Neural crest cell (in vitro differentiated cells): Measurements from ENCODE around the gene TIMP2. TPM values are rescaled to one million over a fixed set of nuclear protein-coding genes. Genes with fewer than 3 reads are reported as not detected.
A peak's percentile ranks its signal among the peaks of the same experiment; 100 is the strongest.

Source experiments
- DNase-seq: peaks from one replicate; pipeline ENCODE4 v3.0.0; 2021; ENCODE audit warnings: low read depth, mixed read lengths, low spot score
- H3K27ac Mint-ChIP-seq: one replicate; pipeline ENCODE4 v1.8.0; 2021; ENCODE audit warnings: mild to moderate bottlenecking, mixed read lengths; ENCODE audit not compliant: unreplicated experiment
- H3K27me3 Mint-ChIP-seq: 2 replicates; pipeline ENCODE4 v1.8.0; 2021; ENCODE audit warnings: low read depth, mild to moderate bottlenecking, mixed read lengths
- H3K36me3 Mint-ChIP-seq: 2 replicates; pipeline ENCODE4 v1.8.0; 2021; ENCODE audit warnings: low read depth, mild to moderate bottlenecking, mixed read lengths
- H3K4me1 Mint-ChIP-seq: 2 replicates; pipeline ENCODE4 v1.8.0; 2021; ENCODE audit warnings: mixed read lengths
- H3K4me3 Mint-ChIP-seq: one replicate; pipeline ENCODE4 v1.8.0; 2021; ENCODE audit warnings: mild to moderate bottlenecking, mixed read lengths
- H3K9me3 Mint-ChIP-seq: 2 replicates; pipeline ENCODE4 v1.8.0; 2021; ENCODE audit warnings: mixed read lengths
- total RNA-seq: library from RNA; stranded (reverse); gene quantifications from 2 replicates; pipeline ENCODE4 v1.2.1, GENCODE V29; 2021
- TF ChIP-seq, protein P1 (sequence below): fragments of 200-600 bp; sonication (generic); conservative IDR thresholded peaks from 2 replicates; pipeline ENCODE4 v1.5.0; 2021; ENCODE audit warnings: antibody characterized with exemption, mild to moderate bottlenecking

The TIMP2 gene
- total RNA-seq, 1 donor from 2014 or later, result 58.5 TPM

DNA sequence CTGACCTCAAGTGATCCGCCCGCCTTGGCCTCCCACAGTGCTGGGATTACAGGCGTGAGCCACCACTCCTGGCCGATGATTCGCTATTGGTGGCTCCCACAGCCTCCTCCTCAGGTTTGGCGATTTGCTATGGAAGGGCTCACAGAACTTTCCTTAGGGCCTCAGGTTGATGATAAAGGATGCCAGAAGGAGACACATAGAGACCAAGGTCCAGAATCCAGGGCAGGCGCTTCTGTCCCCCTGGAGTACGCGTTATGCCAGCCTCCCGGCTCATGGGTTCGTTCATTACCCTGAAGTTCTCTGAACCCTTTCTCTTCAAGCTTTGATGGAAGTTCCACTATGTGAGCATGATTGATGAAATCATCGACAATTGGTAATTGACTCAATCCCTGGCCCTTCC, 34.6 kb upstream of the TIMP2 start:
- TF ChIP-seq, protein P1, sequence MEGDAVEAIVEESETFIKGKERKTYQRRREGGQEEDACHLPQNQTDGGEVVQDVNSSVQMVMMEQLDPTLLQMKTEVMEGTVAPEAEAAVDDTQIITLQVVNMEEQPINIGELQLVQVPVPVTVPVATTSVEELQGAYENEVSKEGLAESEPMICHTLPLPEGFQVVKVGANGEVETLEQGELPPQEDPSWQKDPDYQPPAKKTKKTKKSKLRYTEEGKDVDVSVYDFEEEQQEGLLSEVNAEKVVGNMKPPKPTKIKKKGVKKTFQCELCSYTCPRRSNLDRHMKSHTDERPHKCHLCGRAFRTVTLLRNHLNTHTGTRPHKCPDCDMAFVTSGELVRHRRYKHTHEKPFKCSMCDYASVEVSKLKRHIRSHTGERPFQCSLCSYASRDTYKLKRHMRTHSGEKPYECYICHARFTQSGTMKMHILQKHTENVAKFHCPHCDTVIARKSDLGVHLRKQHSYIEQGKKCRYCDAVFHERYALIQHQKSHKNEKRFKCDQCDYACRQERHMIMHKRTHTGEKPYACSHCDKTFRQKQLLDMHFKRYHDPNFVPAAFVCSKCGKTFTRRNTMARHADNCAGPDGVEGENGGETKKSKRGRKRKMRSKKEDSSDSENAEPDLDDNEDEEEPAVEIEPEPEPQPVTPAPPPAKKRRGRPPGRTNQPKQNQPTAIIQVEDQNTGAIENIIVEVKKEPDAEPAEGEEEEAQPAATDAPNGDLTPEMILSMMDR, result no peak
- Mint-ChIP-seq H3K27ac (no peak overlapping the region), H3K4me3 (no peak overlapping the region), H3K27me3 (peaks cover 9% of the 10 kb centered on the region), H3K36me3 (no peaks in the 10 kb centered on the region), H3K4me1 (peaks cover 16% of the 10 kb centered on the region), H3K9me3 (no peaks in the 10 kb centered on the region)
- DNase-seq, result no peak

GRCh38 chr17:78958641-78959127, 33.5 kb upstream of the TIMP2 start:
- Mint-ChIP-seq H3K9me3 (no peaks in the 10 kb centered on the region), H3K36me3 (no peaks in the 10 kb centered on the region), H3K4me3 (no peak overlapping the region), H3K27ac (no peak overlapping the region), H3K4me1 (peaks cover 25% of the 10 kb centered on the region), H3K27me3 (peaks cover 9% of the 10 kb centered on the region)
- DNase-seq, result no peak
- TF ChIP-seq, protein P1, result no peak

DNA sequence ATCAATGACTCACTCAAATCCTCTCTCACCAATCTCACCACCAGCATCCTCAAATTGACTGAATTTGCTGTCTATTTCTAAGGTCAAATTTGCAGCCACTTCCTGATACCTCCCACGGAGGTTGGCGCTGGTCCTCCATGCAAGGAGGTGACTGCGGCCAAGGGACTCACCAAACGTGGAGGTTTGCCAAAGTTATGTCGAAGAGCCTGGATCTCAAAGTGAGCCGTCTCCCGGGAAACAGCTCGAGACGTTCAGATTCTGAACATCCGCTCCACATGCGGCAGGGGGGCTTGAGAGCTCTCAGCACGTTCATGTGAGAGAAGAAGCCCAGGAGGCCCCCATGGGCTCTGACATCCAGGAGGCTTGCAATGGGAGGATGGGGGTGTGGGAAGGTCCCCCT, 31.9 kb upstream of the TIMP2 start:
- TF ChIP-seq, protein P1, result no peak
- H3K27ac Mint-ChIP-seq, result peak overlapping the region; percentile 60
- peaks cover 33% of the 10 kb centered on the region for H3K4me1 Mint-ChIP-seq
- no peaks in the 10 kb centered on the region for H3K36me3 Mint-ChIP-seq
- peaks cover 9% of the 10 kb centered on the region for H3K27me3 Mint-ChIP-seq
- DNase-seq, result no peak
- no peak overlapping the region for H3K4me3 Mint-ChIP-seq
- H3K9me3 Mint-ChIP-seq, result no peaks in the 10 kb centered on the region

DNA sequence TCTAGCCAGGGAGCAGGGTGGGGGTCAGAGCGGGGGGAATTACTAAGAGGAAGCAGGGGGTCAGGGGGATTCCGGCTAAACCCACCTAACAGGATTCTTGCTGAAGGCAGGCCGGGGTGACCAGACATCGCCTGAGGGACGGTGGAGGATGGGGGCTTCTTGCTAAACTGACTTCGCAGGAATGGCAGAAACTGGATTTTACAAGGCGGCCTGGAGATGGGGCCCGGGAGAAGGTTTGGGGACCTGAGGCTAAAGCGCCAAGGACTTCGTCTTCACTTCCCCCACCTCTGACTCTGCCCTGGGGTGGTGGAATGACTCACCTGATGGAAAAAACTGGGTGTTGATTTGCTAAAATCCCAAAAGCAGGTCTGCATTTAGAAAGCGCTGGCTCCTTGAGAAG, 31.1 kb upstream of the TIMP2 start:
- no peaks in the 10 kb centered on the region for H3K9me3 Mint-ChIP-seq

DNA sequence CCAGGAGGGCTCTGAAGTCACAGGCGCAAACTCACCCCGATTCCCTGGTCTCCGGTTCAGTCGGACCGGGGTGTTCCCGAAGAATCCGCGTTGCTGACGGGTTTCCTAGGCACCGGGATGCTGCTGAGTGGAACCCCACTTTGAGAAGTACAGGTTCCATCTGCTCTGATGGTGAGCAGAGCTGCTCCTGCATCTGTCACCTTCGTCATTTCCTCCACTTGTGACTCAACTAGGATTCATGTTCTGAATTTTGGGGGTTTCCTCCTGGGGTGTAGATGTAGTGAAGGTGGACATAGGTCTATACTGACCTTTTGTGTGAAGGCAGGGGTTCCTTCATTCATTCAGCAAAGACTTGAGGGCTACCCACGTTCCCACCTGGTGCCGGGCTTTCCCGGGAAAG, 29.5 kb upstream of the TIMP2 start:
- DNase-seq, result no peak
- Mint-ChIP-seq H3K27ac (peak overlapping the region; percentile 75), H3K9me3 (peaks cover 6% of the 10 kb centered on the region), H3K4me3 (no peak overlapping the region), H3K27me3 (peaks cover 14% of the 10 kb centered on the region), H3K36me3 (no peaks in the 10 kb centered on the region), H3K4me1 (peaks cover 35% of the 10 kb centered on the region)
- TF ChIP-seq, protein P1, result no peak

More for the DNA sequence above, 31.1 kb upstream of the TIMP2 start:
- Mint-ChIP-seq H3K4me3 (no peak overlapping the region), H3K36me3 (no peaks in the 10 kb centered on the region), H3K27ac (no peak overlapping the region), H3K27me3 (peaks cover 13% of the 10 kb centered on the region), H3K4me1 (peaks cover 35% of the 10 kb centered on the region)
- TF ChIP-seq, protein P1, result no peak
- no peak for DNase-seq
